Measurements from ENCODE around the gene OPN1SW. TPM values are rescaled to one million over a fixed set of nuclear protein-coding genes. Genes with fewer than 3 reads are reported as not detected.

OPN1SW gene
- total RNA-seq, 3 donors from 2014 or later (not counting 1 experiment from before 2014, with no cell fraction given) = not detected

- DNase-seq (no peak), ATAC-seq (no peak)
- Mint-ChIP-seq H3K4me3 (peak overlapping the region; percentile 97), H3K9me3 (no peaks in the 10 kb centered on the region), H3K27me3 (ENCODE audit: low read depth in 2 of 2) (peaks cover 0 to 7% of the 10 kb centered on the region in 2 donors), H3K36me3 (no peaks in the 10 kb centered on the region), H3K27ac (peak overlapping the region; percentile 97 to 99), H3K4me1 (peaks cover 35 to 36% of the 10 kb centered on the region in 2 donors)
- intact Hi-C loops (cut with micrococcal nuclease) = loop anchor here (2.0 kb wide), 1 partner anchor 53 kb away; the partner anchor contains the start of gene CCDC136
- Histone ChIP-seq H3K27me3 (ENCODE audit: control insufficient read depth, insufficient read depth, low read length) (no peaks in the 10 kb centered on the region), H3K4me3 (ENCODE audit: low read length) (no peak overlapping the region), H3K36me3 (ENCODE audit: control insufficient read depth, insufficient read depth, low read length) (no peaks in the 10 kb centered on the region), H3K9me3 (ENCODE audit: control insufficient read depth, insufficient read depth, low read length) (no peaks in the 10 kb centered on the region), H3K27ac (ENCODE audit: low read length) (no peak overlapping the region), H3K4me1 (ENCODE audit: control insufficient read depth, insufficient read depth, low read length) (peaks cover 11% of the 10 kb centered on the region)
- TF ChIP-seq, protein P1, sequence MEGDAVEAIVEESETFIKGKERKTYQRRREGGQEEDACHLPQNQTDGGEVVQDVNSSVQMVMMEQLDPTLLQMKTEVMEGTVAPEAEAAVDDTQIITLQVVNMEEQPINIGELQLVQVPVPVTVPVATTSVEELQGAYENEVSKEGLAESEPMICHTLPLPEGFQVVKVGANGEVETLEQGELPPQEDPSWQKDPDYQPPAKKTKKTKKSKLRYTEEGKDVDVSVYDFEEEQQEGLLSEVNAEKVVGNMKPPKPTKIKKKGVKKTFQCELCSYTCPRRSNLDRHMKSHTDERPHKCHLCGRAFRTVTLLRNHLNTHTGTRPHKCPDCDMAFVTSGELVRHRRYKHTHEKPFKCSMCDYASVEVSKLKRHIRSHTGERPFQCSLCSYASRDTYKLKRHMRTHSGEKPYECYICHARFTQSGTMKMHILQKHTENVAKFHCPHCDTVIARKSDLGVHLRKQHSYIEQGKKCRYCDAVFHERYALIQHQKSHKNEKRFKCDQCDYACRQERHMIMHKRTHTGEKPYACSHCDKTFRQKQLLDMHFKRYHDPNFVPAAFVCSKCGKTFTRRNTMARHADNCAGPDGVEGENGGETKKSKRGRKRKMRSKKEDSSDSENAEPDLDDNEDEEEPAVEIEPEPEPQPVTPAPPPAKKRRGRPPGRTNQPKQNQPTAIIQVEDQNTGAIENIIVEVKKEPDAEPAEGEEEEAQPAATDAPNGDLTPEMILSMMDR (IDR thresholded peaks at IDR 0.05) = no peak
- 0% methylated on average over 1 of the region's 1 CpG for WGBS (ENCODE audit: insufficient coverage)
Observed at GRCh38 chr7:128737867-128738385, 37.7 kb downstream of the OPN1SW start.

DNA sequence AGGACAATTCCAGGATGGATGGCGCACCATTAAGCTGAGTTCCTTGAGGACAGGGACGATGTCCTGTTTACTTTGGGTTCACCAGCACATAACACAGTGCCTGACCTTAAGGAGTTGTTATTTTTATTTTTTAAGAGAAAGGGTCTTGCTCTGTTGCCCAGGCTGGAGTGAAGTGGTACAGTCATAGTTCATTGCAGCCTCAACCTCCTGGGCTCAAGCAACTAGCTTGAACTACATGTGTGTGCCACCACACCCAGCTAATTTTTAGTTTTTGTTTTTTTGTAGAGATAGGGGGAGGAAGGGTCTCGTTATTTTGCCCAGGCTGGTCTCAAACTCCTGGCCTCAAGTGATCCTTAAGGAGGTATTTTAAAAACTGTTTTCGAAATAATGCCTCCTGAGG, 38.2 kb downstream of the OPN1SW start:
- ATAC-seq (no peak), DNase-seq (no peak)
- Histone ChIP-seq H3K9me3 (ENCODE audit: control insufficient read depth, insufficient read depth, low read length) (no peaks in the 10 kb centered on the region), H3K36me3 (ENCODE audit: control insufficient read depth, insufficient read depth, low read length) (no peaks in the 10 kb centered on the region), H3K4me3 (ENCODE audit: low read length) (no peak overlapping the region), H3K27ac (ENCODE audit: low read length) (no peak overlapping the region), H3K27me3 (ENCODE audit: control insufficient read depth, insufficient read depth, low read length) (no peaks in the 10 kb centered on the region), H3K4me1 (ENCODE audit: control insufficient read depth, insufficient read depth, low read length) (peaks cover 11% of the 10 kb centered on the region)
- Mint-ChIP-seq H3K27me3 (ENCODE audit: low read depth in 2 of 2) (peaks cover 0 to 7% of the 10 kb centered on the region in 2 donors), H3K27ac (no peak overlapping the region), H3K9me3 (no peaks in the 10 kb centered on the region), H3K36me3 (no peaks in the 10 kb centered on the region), H3K4me1 (peaks cover 33 to 34% of the 10 kb centered on the region in 2 donors), H3K4me3 (peak overlapping the region; percentile 18)
- WGBS (ENCODE audit: insufficient coverage) = 95% methylated on average over 4 of the region's 4 CpGs
- intact Hi-C loops (cut with micrococcal nuclease) = no loop called here
- TF ChIP-seq, protein P1 (IDR thresholded peaks at IDR 0.05) = no peak

DNA sequence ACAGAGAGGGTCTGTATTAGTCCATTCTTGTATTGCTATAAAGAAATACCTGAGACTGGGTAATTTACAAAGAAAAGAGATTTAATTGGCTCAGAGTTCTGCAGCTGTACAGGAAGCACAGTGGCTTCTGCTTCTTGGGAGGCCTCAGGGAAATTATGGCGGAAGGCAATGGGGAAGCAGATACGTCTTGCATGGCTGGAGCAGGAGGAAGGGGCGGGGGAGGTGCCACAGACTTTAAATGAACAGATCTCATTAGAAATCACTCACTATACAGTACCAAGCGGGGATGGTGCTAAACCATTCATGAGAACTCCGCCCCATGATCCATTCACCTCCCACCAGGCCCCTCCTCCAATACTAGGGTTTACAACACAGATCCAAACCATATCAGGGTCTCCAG, 40.2 kb downstream of the OPN1SW start:
- Histone ChIP-seq H3K9me3 (ENCODE audit: control insufficient read depth, insufficient read depth, low read length) (no peaks in the 10 kb centered on the region), H3K4me1 (ENCODE audit: control insufficient read depth, insufficient read depth, low read length) (peaks cover 7% of the 10 kb centered on the region), H3K27ac (ENCODE audit: low read length) (no peak overlapping the region), H3K27me3 (ENCODE audit: control insufficient read depth, insufficient read depth, low read length) (no peaks in the 10 kb centered on the region), H3K36me3 (ENCODE audit: control insufficient read depth, insufficient read depth, low read length) (no peaks in the 10 kb centered on the region), H3K4me3 (ENCODE audit: low read length) (no peak overlapping the region)
- Mint-ChIP-seq H3K4me1 (peaks cover 21 to 23% of the 10 kb centered on the region in 2 donors), H3K36me3 (no peaks in the 10 kb centered on the region), H3K27me3 (ENCODE audit: low read depth in 2 of 2) (peaks cover 0 to 11% of the 10 kb centered on the region in 2 donors), H3K4me3 (no peak overlapping the region), H3K27ac (no peak overlapping the region), H3K9me3 (no peaks in the 10 kb centered on the region)
- ATAC-seq (no peak), DNase-seq (no peak)
- WGBS (ENCODE audit: insufficient coverage) = 66% methylated on average over 3 of the region's 5 CpGs
- intact Hi-C loops (cut with micrococcal nuclease) = no loop called here
- TF ChIP-seq, protein P1 (IDR thresholded peaks at IDR 0.05) = no peak

DNA sequence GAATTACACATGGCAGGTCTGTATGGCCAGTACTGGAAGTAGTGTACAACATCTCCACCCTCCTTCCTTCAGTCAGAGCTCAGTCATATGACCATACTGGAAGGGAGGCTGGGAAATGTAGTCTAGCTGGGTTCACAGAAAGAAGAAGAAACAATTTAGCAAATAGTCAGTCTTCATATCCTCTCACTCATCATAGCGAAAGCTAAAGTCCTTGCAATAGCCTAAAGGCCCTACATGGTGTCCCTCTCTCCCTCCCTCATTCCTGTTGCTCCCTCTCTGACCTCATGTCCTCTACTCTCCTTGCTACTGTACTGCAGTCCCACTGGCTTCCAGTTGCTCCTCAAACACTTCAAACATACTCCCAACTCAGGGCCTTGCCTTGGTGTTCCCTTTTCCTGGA, 40.7 kb downstream of the OPN1SW start:
- ATAC-seq = no peak
- Histone ChIP-seq H3K27ac (ENCODE audit: low read length) (no peak overlapping the region), H3K36me3 (ENCODE audit: control insufficient read depth, insufficient read depth, low read length) (no peaks in the 10 kb centered on the region), H3K4me1 (ENCODE audit: control insufficient read depth, insufficient read depth, low read length) (peaks cover 4% of the 10 kb centered on the region), H3K4me3 (ENCODE audit: low read length) (no peak overlapping the region), H3K9me3 (ENCODE audit: control insufficient read depth, insufficient read depth, low read length) (no peaks in the 10 kb centered on the region), H3K27me3 (ENCODE audit: control insufficient read depth, insufficient read depth, low read length) (no peaks in the 10 kb centered on the region)
- Mint-ChIP-seq H3K9me3 (no peaks in the 10 kb centered on the region), H3K4me3 (no peak overlapping the region), H3K4me1 (peaks cover 15 to 17% of the 10 kb centered on the region in 2 donors), H3K27ac (no peak overlapping the region), H3K27me3 (ENCODE audit: low read depth in 2 of 2) (peaks cover 0 to 11% of the 10 kb centered on the region in 2 donors), H3K36me3 (no peaks in the 10 kb centered on the region)
- WGBS (ENCODE audit: insufficient coverage) = 100% methylated on average over 1 of the region's 1 CpG
- intact Hi-C loops (cut with micrococcal nuclease) = no loop called here
- TF ChIP-seq, protein P1 (IDR thresholded peaks at IDR 0.05) = no peak
- DNase-seq = no peak

All from natural killer cell (primary cell).